Epithelial cell of proximal tubule (primary cell): ENCODE data around the gene VOPP1. TPM values are rescaled to one million over a fixed set of nuclear protein-coding genes. Genes with fewer than 3 reads are reported as not detected.

Experiments
- DNase-seq: peaks from one replicate; pipeline ENCODE4 v3.0.0-alpha.2; 2011; ENCODE audit warnings: low read depth
- H3K4me3 ChIP-seq: 2 replicates; pipeline ENCODE4 v1.5.1; 2011; ENCODE audit warnings: low read depth, mild to moderate bottlenecking, low read length
- total RNA-seq: library from RNA; depleted of rRNA; stranded (reverse); fragments of >200 nt; gene quantifications from 2 replicates; pipeline ENCODE4 v1.2.3, GENCODE V29; 2015
- TF ChIP-seq, protein P1 (sequence below): conservative IDR thresholded peaks from 2 replicates; pipeline ENCODE4 v1.5.1; 2012; ENCODE audit warnings: low read depth, mild to moderate bottlenecking, low read length

VOPP1 gene
- total RNA-seq, 1 donor from 2014 or later, result 98.3 TPM

DNA sequence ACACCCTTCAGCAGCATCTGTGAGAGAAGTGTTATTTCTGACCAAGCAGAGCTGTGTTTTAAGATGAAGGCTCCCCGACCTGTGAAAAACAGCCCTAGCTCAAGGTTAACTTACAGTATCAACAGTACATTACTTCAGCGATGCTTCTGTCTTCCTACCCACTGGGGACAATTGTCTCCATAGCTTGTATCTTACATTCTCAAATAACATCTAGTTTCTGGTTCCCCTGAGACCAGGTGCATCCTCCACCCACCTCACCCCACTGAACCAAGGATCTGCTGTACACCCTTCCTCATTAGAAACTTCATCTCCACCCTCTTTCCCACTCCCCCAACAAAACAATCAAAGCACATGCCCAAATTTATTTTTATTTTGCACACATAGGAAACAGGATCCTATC, 102.0 kb downstream of the VOPP1 start:
- TF ChIP-seq, protein P1, sequence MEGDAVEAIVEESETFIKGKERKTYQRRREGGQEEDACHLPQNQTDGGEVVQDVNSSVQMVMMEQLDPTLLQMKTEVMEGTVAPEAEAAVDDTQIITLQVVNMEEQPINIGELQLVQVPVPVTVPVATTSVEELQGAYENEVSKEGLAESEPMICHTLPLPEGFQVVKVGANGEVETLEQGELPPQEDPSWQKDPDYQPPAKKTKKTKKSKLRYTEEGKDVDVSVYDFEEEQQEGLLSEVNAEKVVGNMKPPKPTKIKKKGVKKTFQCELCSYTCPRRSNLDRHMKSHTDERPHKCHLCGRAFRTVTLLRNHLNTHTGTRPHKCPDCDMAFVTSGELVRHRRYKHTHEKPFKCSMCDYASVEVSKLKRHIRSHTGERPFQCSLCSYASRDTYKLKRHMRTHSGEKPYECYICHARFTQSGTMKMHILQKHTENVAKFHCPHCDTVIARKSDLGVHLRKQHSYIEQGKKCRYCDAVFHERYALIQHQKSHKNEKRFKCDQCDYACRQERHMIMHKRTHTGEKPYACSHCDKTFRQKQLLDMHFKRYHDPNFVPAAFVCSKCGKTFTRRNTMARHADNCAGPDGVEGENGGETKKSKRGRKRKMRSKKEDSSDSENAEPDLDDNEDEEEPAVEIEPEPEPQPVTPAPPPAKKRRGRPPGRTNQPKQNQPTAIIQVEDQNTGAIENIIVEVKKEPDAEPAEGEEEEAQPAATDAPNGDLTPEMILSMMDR, result no peak
- no peak overlapping the region for H3K4me3 ChIP-seq
- no peak for DNase-seq

DNA sequence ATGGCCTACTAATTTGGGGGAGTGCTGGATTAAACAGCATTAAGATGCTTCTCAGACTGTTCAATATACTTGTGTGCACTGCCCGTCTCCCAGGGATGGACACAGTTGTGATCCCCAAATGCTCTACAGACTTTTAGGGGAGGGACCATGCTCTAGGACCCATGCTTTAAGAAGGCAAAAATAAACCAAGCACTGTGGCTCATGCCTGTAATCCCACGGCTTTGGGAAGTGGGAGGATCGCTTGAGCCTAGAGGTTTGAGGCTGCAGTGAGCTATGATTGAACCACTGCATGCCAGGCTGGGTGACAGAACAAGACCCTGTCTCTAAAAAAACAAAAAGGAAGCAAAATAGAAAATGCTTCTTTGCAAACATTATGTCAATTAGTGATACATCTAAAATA, 102.6 kb downstream of the VOPP1 start:
- no peak for DNase-seq
- TF ChIP-seq, protein P1, result no peak
- H3K4me3 ChIP-seq, result no peak overlapping the region

DNA sequence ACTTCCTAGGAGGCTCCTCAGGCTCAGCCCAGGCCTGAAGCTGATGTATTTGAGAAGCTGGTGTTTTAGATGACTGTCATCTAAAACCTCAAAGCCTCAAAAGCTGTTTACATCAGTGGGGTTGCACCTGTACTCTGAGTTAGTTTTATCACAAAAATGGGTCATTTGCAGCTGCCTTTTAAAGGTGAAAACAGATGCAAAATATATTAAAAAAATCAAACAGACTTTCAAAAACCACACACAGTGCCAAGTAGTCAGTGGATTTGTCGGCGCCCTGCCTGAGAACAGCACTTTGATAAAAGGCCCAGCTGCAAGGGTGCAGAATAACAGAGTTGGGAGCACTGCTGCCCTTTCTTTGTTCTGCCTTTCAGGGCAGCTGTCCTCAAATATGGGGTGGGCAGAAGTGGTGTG, 103.0 kb downstream of the VOPP1 start:
- TF ChIP-seq, protein P1, result no peak
- DNase-seq, result no peak
- H3K4me3 ChIP-seq, result no peak overlapping the region

DNA sequence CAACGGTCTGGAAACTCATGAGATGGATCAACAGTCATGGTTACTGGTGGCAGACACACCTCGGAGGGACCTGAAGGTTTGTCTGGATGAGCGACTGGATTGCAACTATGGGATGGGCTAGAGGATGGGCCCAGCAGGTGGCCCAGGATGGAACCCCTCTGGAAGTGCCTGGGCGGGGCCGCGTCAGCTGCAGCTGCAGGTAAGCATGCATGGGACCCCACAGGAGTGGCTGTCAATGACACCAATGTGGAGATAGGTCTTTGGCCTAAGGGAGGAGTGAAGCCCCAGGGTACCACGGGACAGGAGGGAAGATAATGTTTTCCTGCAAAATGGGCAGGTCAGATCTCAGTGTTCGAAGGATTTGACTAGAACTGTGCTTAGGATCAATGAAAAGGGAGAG, 103.8 kb downstream of the VOPP1 start:
- no peak for DNase-seq
- TF ChIP-seq, protein P1, result no peak
- H3K4me3 ChIP-seq, result no peak overlapping the region

DNA sequence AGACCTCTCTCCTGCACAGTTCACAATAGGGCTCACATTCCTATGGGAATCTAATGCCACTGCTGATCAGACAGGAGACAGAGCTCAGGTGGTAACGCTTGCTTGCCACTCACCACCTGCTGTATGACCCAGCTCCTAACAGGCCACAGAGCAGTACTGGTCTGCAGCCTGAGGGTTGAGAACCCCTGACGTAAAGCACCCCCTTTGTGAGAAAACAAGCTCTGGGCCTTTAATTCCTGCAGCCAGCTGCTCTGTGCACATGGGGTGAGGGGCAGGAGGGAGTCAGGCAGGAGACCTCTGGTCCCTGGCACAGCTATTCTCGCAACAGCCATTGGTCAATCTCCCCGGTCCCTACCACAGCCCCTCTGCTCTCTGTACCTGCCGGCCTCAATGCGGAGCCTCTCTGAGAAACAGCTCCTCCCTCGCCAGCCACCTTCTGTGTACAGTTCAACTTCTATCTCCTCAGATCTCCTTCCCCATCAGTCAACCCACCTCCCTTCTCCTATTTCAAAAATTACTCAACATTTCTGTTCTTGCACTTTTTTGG, 105.2 kb downstream of the VOPP1 start:
- DNase-seq, result no peak
- TF ChIP-seq, protein P1, result no peak
- no peak overlapping the region for H3K4me3 ChIP-seq

DNA sequence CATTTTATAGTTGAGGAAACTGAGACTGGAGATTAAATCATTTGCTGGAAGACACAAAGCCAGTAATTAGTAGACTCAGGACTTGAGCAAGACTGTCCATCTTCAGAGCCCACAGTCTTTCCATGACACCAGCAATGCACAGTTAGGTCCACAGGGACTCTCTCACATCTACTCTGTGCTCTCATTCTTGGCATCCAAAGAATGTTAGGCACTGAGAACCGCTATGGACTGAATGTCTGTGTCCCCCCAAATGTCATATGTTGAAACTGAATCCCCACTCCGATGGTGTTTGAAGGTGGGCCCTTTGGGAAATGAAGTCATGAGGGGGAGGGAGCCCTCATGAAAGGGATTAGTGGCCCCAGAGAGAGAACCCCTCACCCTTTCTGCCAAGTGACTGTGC, 106.6 kb downstream of the VOPP1 start:
- no peak overlapping the region for H3K4me3 ChIP-seq
- TF ChIP-seq, protein P1, result no peak
- DNase-seq, result no peak

DNA sequence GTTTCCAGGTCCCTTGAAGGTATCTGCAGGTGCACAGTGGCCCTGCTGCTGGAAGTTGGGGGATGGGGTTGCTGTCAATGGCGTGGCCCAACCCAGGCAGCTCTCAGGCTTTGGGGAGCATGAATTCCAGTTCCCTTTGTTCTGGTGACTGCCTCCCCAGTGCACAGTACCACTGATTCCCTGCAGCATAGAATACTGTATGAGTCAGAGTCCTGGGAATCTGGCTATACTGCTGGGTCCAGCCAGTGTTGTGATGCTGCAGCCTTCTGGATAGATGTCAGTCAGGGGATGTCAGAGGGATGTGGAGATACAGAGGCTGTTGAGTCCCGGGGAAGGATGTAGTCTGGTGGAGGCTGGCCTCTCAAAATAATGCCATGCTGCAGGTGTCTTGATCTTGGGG, 107.9 kb downstream of the VOPP1 start:
- DNase-seq, result no peak
- H3K4me3 ChIP-seq, result no peak overlapping the region
- TF ChIP-seq, protein P1, result no peak
